HepG2 (cell line): Measurements from ENCODE around the gene SEMA3B. TPM values are rescaled to one million over a fixed set of nuclear protein-coding genes. Genes with fewer than 3 reads are reported as not detected.

Experiments
- AGO2 ChIP-seq: fragments of 200-400 bp; formaldehyde crosslinking; optimal IDR thresholded peaks from 2 replicates; pipeline ENCODE3; 2017; ENCODE audit warnings: mild to moderate bottlenecking, low read depth, low read length, moderate library complexity
- AHR ChIP-seq: IDR thresholded peaks from 2 replicates; pipeline ENCODE4 v1.6.1; 2018; ENCODE audit warnings: missing genetic modification reagents, missing compliant biosample characterization
- BRD4 ChIP-seq: sonication (generic); formaldehyde crosslinking; IDR thresholded peaks from 2 replicates; pipeline ENCODE4 v1.4.0; 2020; ENCODE audit warnings: missing genetic modification reagents
- FOXO4 ChIP-seq: sonication (generic); formaldehyde crosslinking; conservative IDR thresholded peaks from 2 replicates; pipeline ENCODE4 v1.8.1; 2023; ENCODE audit warnings: missing genetic modification reagents
- FOXP4 ChIP-seq: sonication (generic); formaldehyde crosslinking; IDR thresholded peaks from 2 replicates; pipeline ENCODE4 v1.4.0; 2020; ENCODE audit warnings: missing genetic modification reagents
- JARID2 ChIP-seq: sonication (generic); formaldehyde crosslinking; IDR thresholded peaks from 2 replicates; pipeline ENCODE4 v1.8.1; 2023; ENCODE audit warnings: missing genetic modification reagents, inconsistent platforms; ENCODE audit not compliant: insufficient replicate concordance
- MTF1 ChIP-seq: sonication (generic); formaldehyde crosslinking; IDR thresholded peaks from 2 replicates; pipeline ENCODE4 v1.5.0; 2020; ENCODE audit warnings: missing genetic modification reagents
- NFATC3 ChIP-seq: sonication (generic); formaldehyde crosslinking; IDR thresholded peaks from 2 replicates; pipeline ENCODE4 v1.5.1; 2020; ENCODE audit warnings: mild to moderate bottlenecking, missing genetic modification reagents
- ZBTB40 ChIP-seq, 2 experiments: fragments of 450-650 bp in 1 of 2; sonication (generic) in 1 of 2; formaldehyde crosslinking in 1 of 2; IDR thresholded peaks; 2 replicates each; pipeline versions ENCODE4 v1.6.1 to v1.8.0; 2016 to 2022; ENCODE audit warnings: antibody characterized with exemption in 1 of 2, mild to moderate bottlenecking in 1 of 2, missing genetic modification reagents in 1 of 2
- ZNF253 ChIP-seq: sonication (generic); formaldehyde crosslinking; IDR thresholded peaks from 2 replicates; pipeline ENCODE4 v1.8.0; 2022; ENCODE audit warnings: mild to moderate bottlenecking, missing genetic modification reagents, borderline replicate concordance
- ZNF446 ChIP-seq: sonication (generic); formaldehyde crosslinking; IDR thresholded peaks from 2 replicates; pipeline ENCODE4 v1.5.0; 2020; ENCODE audit warnings: mild to moderate bottlenecking, missing genetic modification reagents
- ZNF737 ChIP-seq: sonication (generic); formaldehyde crosslinking; IDR thresholded peaks from 2 replicates; pipeline ENCODE4 v1.5.0; 2020; ENCODE audit warnings: missing genetic modification reagents, mild to moderate bottlenecking, borderline replicate concordance
- polyA plus RNA-seq, 8 experiments: library from polyadenylated mRNA; depleted of rRNA in 3 of 8; stranded (reverse) in 7 of 8; unstranded in 1 of 8; fragments of >200 nt; fragmentation: Illumina TruSeq in 4 of 8; extraction: Trizol in 4 of 8; gene quantifications; 2 replicates each; pipeline versions ENCODE4 v1.2.1 to v1.2.3, GENCODE V29; 2011 to 2016; ENCODE audit warnings: low read depth in 4 of 8, missing spikeins in 1 of 8, mixed read lengths in 1 of 8; ENCODE audit not compliant: insufficient read depth in 1 of 8
- total RNA-seq, 5 experiments: library from RNA; depleted of rRNA; stranded (reverse); fragments of >200 nt; fragmentation: Illumina TruSeq; extraction: Trizol; gene quantifications; 2 replicates each; pipeline ENCODE4 v1.2.3, GENCODE V29; 2016; ENCODE audit warnings: low read depth in 1 of 5
- TF ChIP-seq, protein P1 (sequence below), 2 experiments: fragments of 450-650 bp in 1 of 2; sonication (generic) in 1 of 2; formaldehyde crosslinking; IDR thresholded peaks; 2 replicates each; pipeline versions ENCODE4 v1.5.0 to v1.8.0; 2020 to 2022; ENCODE audit warnings: mild to moderate bottlenecking in 1 of 2, missing genetic modification reagents in 1 of 2

SEMA3B gene
- total and polyA plus RNA-seq, 2 of the 13 experiments (the other 11 are each of a cell fraction or from before 2014, with no cell fraction given), result 93.2 to 158 TPM

GRCh38 chr3:50302095-50303012, 33.4 kb downstream of the SEMA3B start (continued):
- TF ChIP-seq FOXP4 (CRISPR knock-in tag) (0 out of 2 replicates have a peak, but pooled peaks have one; percentile 12), JARID2 (CRISPR knock-in tag) (no peak), ZNF446 (CRISPR knock-in tag) (peak; percentile 27; the same call in 1 of the 2 replicates), NFATC3 (CRISPR knock-in tag) (0 out of 2 replicates have a peak, but pooled peaks have one; percentile 34), ZNF737 (CRISPR knock-in tag) (peak; percentile 73; the same call in 1 of the 2 replicates), AHR (CRISPR knock-in tag) (0 out of 2 replicates have a peak, but pooled peaks have one; percentile 25), ZNF253 (CRISPR knock-in tag) (0 out of 2 replicates have a peak, but pooled peaks have one; percentile 19), BRD4 (CRISPR knock-in tag) (0 out of 2 replicates have a peak, but pooled peaks have one; percentile 26), MTF1 (CRISPR knock-in tag) (no peak), AGO2 (peak; percentile 92), ZBTB40 (IDR thresholded peaks at IDR 0.05) (no peak), ZBTB40 (CRISPR knock-in tag; IDR thresholded peaks at IDR 0.05) (peak; percentile 35; the same call in 1 of the 2 replicates), FOXO4 (CRISPR knock-in tag) (no peak)
- TF ChIP-seq, protein P1, sequence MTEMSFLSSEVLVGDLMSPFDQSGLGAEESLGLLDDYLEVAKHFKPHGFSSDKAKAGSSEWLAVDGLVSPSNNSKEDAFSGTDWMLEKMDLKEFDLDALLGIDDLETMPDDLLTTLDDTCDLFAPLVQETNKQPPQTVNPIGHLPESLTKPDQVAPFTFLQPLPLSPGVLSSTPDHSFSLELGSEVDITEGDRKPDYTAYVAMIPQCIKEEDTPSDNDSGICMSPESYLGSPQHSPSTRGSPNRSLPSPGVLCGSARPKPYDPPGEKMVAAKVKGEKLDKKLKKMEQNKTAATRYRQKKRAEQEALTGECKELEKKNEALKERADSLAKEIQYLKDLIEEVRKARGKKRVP (CRISPR knock-in tag; IDR thresholded peaks at IDR 0.05), result no peak
